ENCODE data around the gene INO80. TPM values are rescaled to one million over a fixed set of nuclear protein-coding genes. Genes with fewer than 3 reads are reported as not detected.

The INO80 gene
- total RNA-seq, 4 donors from 2014 or later, result 29.4 to 45.9 (median 41.0) TPM

- Histone ChIP-seq H3K27me3 (no peaks in the 10 kb centered on the region), H3K36me3 (no peaks in the 10 kb centered on the region), H3K27ac (peak overlapping the region; percentile 89), H3K4me3 (peak overlapping the region; percentile 65), H3K9me3 (no peaks in the 10 kb centered on the region), H3K4me1 (peaks cover 29% of the 10 kb centered on the region)
- DNase-seq (ENCODE audit: low spot score in 2 of 2), result no peak
- 40% methylated on average over 15 of the region's 15 CpGs for WGBS
- no peak for TF ChIP-seq CTCF (IDR thresholded peaks at IDR 0.05)
- TF ChIP-seq POLR2A (IDR thresholded peaks at IDR 0.05), result no peak
- no peak for TF ChIP-seq POLR2AphosphoS5 (IDR thresholded peaks at IDR 0.05)
- no peak for TF ChIP-seq EP300 (IDR thresholded peaks at IDR 0.05)
Measured at GRCh38 chr15:40942337-40942854, 173.7 kb downstream of the INO80 start.

DNA sequence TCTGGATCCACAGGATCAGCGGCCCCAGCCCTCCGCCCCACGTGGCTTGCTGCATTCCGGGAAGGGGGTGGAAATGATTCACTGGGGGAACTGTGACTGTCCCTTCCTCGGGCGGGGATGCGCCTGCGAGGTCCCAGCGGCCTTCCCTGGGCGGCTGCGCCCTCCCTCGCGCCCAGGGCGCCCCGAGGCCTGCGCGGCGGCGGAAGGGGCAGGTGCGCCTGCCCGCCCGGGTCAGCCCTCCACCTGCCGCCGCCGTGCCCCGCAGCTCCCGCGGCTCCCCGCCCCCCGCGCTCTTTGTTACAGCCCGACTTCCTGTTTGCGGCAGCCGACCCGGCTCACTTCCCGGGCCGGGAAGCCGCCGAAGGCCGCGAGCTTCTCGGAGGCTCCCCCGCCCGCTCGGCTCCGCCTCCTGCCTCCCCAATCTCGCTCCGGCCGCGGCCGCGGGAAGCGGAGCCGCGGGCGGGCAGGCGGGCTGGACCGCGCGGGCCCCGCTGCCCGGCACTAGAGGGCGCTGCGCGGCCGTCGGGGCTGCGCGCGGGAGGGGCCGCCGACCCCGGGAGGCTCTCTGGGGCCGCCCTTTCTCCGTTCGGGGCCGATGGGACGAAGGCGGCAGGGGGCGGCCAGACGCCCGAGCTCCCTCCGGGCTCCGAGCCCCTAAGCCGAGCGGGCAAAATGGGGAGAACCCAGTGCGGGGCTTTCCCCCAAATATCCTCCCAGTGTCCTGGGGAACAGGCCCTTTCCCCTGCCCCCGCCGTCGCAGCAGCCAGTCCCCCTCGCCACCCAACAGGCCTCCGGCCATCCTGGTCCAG, 174.3 kb downstream of the INO80 start:
- peak overlapping the region; percentile 89 for H3K27ac ChIP-seq
- 0% methylated on average over 4 of the region's 92 CpGs for WGBS
- no peaks in the 10 kb centered on the region for H3K9me3 ChIP-seq
- no peak for TF ChIP-seq POLR2AphosphoS5 (IDR thresholded peaks at IDR 0.05)
- TF ChIP-seq CTCF (IDR thresholded peaks at IDR 0.05), result peak; percentile 76 to 82
- TF ChIP-seq POLR2A (IDR thresholded peaks at IDR 0.05), result peak in 1 of 2 donors; percentile 31
- no peaks in the 10 kb centered on the region for H3K27me3 ChIP-seq
- peaks cover 29% of the 10 kb centered on the region for H3K4me1 ChIP-seq
- H3K36me3 ChIP-seq, result no peaks in the 10 kb centered on the region
- DNase-seq (ENCODE audit: low spot score in 2 of 2), result peak in 1 of 2 donors; percentile 89
- H3K4me3 ChIP-seq, result peak overlapping the region; percentile 65

- Histone ChIP-seq H3K27me3 (no peaks in the 10 kb centered on the region), H3K4me1 (peaks cover 29% of the 10 kb centered on the region), H3K36me3 (no peaks in the 10 kb centered on the region), H3K27ac (peak overlapping the region; percentile 89), H3K4me3 (peak overlapping the region; percentile 65), H3K9me3 (no peaks in the 10 kb centered on the region)
- DNase-seq (ENCODE audit: low spot score in 2 of 2), result no peak
- WGBS, result 33% methylated on average over 3 of the region's 7 CpGs
- TF ChIP-seq POLR2AphosphoS5 (IDR thresholded peaks at IDR 0.05) (no peak), CTCF (IDR thresholded peaks at IDR 0.05) (no peak)
Measured at GRCh38 chr15:40941068-40941527, 175.0 kb downstream of the INO80 start.

DNA sequence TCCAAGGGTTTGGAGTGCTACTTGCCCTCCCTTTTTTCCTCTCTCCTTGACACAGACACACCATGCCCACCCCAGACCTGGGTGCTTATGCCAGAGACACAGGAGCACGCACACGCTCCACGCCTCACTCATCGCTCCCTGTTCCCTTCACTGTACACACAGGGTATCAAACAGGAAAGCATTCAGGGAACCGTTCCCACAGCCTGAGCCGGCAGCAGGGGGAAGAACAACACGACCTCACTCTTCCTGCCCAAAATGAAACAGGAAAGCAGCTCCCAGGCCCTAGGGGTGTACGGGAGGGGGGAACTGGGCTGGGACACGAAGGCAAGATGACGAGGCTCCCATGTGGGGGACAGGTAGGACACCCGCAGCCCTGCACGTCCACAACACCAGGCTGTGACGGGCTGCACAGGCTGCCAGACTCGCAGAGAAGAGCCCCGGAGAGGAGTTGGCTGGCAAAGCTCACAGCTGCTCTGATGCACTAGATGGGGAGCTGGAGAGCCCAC, 175.7 kb downstream of the INO80 start:
- peak overlapping the region; percentile 65 for H3K4me3 ChIP-seq
- H3K27ac ChIP-seq, result peak overlapping the region; percentile 89
- DNase-seq (ENCODE audit: low spot score in 2 of 2), result no peak

More for the DNA sequence above, 175.7 kb downstream of the INO80 start:
- Histone ChIP-seq H3K27me3 (no peaks in the 10 kb centered on the region), H3K4me1 (peaks cover 29% of the 10 kb centered on the region), H3K9me3 (no peaks in the 10 kb centered on the region), H3K36me3 (no peaks in the 10 kb centered on the region)
- 50% methylated on average over 12 of the region's 15 CpGs for WGBS
- TF ChIP-seq POLR2A (IDR thresholded peaks at IDR 0.05) (no peak), CTCF (IDR thresholded peaks at IDR 0.05) (no peak), POLR2AphosphoS5 (IDR thresholded peaks at IDR 0.05) (no peak), EP300 (IDR thresholded peaks at IDR 0.05) (no peak)
